GM19193 (cell line): Measurements from ENCODE around the gene CNNM3.

Source experiments
- POLR2A ChIP-seq: IDR thresholded peaks from 4 replicates; pipeline ENCODE4 v1.6.1; 2011; ENCODE audit not compliant: insufficient read depth, insufficient read length; ENCODE audit errors: extremely low read depth

CNNM3 gene

GRCh38 chr2:96881349-96882195 lies 65.5 kb downstream of the CNNM3 start:
- TF ChIP-seq POLR2A = no peak

- TF ChIP-seq POLR2A = no peak
Measured at GRCh38 chr2:96882230-96882629, 66.2 kb downstream of the CNNM3 start.

GRCh38 chr2:96882906-96883305 lies 66.8 kb downstream of the CNNM3 start:
- no peak for TF ChIP-seq POLR2A

GRCh38 chr2:96883306-96883705 lies 67.2 kb downstream of the CNNM3 start:
- TF ChIP-seq POLR2A = no peak
